RKO (cell line): ENCODE data around the gene PSMC1.

Source experiments
- DNase-seq: peaks from one replicate; pipeline ENCODE4 v3.0.0-alpha.2; 2016; ENCODE audit warnings: low spot score

The PSMC1 gene

DNA sequence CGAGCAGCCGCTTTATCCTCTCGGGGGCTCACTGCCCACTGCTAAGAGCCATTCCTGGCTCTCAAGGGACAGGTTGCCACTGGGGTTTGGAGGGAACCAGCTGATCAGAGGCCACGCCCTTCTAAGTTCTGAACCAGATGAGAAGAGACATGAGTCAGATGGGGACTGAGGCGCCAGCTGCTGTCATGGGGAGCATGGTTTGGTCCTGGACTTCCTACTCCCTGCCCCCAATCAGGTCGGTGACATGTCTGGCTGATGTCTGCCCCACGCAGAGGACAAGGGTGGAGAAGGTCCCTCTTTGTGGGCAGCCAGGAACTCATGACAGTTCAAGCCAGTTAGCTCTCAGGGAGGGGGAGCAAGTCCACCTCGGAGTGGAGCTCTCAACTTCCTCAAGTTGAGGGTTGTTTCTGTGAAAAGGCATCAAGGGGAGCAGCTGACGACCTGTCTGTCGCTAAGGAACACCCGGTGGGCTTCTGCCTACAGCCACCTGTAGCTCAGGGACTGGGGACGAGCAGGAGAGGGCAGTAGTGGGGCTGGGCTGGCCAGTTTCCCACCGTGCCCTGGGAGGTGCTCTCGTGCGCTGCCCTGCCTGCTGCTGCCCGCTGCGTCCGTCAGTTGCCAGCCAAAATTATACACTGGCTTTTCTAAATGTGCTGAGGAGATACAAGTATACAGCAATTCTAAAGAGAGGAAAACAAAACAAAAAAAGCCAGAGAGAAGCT lies 20.5 kb downstream of the PSMC1 start:
- no peak for DNase-seq

DNA sequence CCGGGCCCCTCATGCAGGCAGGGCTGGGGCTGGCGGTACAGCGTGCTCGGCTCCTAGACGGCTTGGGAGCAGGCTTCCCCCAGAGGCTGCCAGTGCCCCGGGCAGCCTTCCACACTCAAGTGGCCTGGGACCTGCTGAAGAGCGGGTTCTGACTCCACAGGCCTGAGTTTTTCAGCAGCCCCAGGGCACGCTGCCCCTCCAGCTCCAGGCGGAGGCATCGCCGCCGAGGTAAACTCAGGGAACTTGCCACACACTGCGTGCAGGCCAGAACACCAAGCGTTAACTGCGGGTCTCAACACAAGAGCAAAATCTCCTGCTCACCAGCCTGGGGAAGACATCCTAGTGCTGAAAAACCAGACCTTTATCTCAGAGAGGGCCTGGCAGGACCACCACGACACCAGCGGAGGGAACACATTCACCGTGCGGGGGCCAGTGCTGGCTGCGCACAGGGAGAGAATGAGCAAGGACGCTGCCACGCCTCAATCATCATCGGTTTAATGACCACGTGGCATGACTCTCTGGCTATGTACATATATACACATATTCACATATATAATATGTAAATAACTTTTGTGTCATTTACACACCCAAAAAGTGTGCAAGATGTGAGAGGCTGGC lies 21.3 kb downstream of the PSMC1 start:
- DNase-seq = no peak

DNA sequence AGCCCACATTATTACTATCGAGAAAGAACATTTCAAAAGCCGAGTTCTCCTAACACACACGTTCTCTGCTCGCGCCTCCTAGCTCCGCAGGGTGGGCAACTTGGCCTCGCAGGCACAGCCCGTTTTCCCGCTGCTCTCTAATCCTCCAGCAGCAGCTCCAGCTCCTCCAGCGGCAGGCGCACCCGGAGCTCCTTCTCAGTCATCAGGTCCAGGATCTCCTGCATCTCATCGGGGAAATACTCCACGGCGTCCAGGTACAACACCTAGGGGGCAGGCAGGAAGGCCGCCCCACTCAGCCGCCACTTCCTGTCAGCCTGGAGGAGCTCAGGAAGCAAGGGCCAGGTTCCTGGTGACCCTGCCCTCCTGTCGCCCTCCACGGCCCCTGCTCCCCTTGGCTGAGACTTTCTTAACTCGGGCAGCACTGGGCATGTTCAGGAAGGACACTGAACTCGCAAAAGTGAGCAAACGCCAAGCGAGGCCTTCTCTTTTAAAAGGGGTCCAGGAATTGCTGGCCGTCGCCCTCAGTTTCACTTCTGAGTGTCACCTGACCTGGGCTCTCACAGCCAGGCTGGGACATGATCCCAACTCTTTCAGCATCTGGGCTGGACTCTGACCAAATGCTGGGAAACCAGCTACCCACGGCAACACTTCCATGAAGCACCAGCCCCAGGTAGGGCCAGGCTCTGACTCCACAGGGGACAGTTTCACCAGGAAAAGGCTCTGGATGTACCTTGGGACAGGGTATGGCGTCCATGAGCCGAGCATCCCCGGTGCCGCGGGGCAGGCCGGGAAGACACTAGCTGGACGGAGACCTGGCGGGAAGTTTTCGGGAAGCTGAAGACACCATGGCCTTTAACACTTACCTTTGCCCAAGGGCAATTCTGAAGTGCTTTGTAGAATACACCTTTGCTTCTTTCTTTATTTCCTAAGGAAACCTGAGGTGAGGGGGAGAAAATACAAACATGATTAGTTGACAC lies 22.1 kb downstream of the PSMC1 start:
- DNase-seq = no peak

DNA sequence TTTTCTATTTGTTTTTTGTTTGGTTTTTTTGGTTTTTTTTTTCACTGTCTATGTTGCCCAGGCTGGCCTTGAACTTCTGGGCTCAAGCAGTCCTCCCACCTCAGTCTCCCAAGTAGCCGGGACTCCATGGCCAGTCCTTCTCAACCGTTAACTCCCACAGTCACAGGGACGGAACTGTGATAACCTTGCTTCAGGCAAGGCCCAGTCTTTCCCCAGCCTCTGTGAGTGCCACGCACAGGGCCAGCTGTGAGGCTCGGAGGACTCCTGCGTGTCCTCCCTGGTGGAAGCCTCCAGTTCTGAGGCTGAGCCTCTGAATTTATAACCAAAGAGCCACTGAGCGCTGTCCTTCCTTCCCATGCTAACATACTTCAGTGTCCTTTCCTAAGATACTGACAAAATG lies 23.7 kb downstream of the PSMC1 start:
- DNase-seq = no peak

DNA sequence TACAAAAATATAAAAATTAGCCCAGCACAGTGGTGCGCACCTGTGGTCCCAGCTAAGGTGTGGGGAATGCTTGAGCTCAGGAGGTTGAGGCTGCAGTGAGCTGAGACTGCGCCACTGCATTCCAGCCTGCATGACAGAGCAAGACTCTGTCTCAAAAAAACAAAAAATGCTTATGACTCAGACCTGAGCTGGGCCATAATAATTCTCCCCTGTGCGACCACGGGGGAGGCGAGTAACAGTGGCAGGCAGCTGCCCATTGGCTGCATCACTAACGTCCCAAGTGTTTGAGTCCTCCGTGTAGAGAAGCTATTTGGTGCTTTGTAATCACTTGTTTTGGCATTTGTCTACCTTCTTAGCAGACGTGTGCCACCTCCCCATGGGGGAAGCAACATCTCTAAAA lies 24.9 kb downstream of the PSMC1 start:
- DNase-seq = peak; percentile 70

DNA sequence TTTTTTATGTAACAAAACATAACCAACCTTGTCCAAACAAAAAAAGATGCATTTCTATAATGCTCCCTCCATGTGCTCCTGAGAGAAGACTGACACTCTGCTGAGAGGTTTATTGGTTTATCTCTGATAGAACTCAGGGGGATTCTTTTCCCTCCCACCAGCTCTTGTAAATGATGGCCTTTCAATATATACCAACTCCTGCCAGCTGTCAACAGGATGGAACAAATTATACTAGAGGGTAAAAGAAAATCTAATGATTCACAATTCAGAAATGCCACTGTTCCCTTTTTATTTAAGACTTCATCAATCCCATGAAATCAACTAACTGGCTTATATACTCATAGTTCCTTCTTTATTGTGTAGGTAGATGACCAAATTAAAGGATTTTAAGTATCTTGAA lies 25.4 kb downstream of the PSMC1 start:
- DNase-seq = no peak

DNA sequence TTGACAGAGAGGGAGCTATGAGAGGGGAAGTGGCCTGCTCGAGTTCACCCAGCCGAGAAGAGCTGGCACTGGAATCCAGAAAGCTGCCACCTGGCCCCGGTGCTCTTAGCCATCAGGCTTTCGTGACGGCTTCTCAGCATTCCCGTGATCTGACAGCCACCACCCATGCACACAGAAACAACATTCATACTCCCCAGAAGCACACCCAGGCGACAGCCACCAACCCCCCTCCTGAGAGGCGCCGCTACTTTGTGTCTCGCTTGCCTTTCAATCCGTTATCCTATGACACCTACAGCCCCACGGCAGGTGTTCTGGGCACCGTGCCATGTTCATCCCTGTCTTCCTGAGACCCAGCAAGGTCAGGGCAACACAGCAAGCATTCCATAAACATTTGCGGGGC lies 31.4 kb downstream of the PSMC1 start:
- no peak for DNase-seq

DNA sequence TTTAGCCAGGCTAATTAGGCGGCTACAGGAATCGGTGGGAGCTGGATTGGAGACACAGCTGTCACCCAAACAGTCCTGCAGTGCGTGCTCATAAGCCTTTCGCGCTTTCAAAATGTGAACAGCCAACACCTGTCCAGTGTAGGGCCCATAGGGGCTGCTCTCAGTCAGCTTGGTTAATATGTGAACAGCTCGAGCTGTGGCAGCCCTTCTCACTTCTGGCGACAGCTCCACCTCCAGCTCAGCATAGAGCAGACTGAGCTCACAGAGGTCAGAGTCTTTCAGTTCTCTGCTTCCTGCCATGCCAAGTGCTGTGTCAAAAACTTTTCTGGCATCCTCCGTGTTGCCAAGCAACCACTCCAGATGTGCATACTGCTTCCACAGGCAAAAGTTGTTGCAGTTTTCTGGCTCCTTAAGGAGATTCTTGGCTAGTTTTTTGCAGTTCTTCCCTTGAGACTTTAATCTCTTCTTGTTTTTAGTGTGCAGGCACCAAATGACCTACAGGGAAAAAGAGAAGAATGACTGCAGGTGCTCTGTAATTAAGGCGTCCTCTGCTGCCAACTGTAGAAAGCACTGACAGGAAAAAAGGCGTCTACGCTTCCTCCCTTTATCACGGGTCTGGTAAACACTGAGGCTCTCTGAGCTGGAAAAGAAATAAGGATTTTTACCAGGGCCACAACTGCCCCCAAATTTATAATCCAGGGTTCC lies 32.5 kb downstream of the PSMC1 start:
- DNase-seq = no peak

DNA sequence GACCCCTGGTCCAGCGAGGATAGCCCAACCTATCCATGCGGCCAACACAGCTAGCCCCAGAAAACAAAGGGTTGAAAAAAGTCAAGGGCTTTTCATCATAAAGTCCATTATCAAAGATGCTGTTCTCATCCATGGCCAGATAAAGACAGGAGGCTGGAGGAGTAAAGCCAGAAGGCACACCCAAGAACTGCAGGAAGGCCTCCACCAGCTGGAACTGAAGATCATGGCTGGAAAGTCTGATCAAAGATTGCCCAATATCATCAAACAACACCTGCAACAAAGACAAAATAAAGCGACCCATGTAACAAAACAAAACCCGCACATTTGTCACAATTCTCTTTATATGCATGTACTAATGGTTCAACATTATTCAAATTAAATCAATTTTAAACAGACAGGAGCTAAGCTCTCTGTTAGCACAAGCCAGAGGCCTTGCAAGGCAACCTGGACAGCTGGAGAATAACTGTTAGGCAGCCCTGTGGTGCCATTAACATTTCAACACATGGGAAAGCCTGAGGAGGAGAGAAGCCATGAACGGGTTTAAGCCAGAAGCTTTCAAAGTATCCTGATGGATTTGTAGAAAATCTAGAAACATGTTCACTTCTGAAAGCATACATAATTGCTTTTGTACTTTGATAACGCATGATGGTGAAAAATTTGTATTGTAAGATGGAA lies 34.1 kb downstream of the PSMC1 start:
- no peak for DNase-seq

DNA sequence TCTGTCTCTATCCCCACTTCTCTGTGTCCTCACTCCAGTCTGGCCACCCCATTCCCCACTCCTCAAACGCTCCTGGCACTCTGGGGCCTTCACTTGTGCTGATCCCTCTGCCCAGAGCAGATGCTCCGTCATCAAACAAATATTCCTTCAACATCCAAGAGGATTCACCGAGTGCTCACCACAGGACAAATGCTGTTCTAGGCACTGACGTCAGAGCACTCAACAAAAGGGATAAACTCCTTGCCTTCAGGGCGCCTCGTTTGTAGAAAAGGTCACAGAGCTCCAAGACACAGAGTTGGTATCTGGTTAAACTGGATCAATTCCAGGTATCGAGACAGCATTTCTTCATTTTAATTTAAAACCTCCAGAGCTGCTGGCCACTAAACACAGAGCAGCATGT lies 35.3 kb downstream of the PSMC1 start:
- DNase-seq = no peak

DNA sequence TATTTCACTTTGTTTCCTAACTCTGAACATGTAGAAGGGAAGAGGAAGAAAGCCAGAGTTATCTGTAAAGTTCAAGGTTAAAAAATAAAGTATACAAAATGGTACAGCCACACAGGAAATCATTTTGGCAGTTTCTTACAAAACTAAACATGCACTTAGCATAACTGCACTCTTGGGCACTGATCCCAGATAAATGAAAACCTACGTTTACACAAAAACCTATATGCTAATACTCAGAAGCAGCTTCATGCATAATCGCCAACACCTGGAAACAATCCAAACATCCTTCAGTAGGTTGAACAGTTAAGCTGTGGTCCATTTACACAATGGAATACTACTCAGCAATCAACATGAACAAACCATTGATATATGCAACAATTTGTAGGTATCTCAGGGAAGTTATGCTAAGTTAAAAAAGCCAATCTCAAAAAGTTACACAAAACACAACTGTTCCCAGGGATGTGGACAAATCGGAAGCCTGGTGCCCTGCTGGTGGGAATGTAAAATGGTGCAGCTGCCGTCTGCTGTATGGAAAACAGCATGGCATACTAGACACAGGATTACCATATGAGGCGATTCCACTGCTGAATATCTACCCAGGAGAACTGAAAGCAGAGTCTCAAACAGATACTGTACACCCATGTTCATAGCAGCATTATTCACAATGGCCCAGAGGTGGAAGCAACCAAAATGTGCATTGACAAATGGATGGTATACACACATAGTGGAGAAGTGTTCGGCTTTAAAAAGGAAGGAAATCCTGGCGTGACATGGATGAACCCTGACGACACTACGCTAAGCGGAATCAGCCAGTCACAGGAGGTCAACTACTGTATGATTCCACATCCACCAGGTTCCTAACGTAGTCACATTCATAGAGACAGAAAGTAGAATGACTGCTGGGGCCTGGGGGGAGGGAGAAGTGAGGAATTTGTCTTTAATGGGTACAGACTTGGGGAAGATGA lies 37.7 kb downstream of the PSMC1 start:
- no peak for DNase-seq

DNA sequence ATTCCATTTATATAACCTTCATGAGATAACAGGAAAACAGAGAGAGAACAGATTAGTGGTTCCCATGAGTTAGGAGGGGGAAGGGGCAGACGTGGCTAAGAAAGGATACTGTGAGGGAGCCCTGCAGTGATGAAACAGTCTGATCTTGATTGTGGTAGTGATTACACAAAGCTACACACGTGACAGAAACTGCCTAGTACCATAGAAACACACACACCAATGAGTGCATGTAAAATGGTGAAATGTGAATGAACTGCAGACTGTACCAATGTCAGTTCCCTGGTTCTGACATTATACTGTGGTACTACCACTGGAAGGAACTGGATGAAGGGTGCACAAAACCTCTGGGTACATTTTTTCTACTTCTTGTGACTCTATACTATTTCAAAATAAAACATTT lies 38.5 kb downstream of the PSMC1 start:
- DNase-seq = no peak

DNA sequence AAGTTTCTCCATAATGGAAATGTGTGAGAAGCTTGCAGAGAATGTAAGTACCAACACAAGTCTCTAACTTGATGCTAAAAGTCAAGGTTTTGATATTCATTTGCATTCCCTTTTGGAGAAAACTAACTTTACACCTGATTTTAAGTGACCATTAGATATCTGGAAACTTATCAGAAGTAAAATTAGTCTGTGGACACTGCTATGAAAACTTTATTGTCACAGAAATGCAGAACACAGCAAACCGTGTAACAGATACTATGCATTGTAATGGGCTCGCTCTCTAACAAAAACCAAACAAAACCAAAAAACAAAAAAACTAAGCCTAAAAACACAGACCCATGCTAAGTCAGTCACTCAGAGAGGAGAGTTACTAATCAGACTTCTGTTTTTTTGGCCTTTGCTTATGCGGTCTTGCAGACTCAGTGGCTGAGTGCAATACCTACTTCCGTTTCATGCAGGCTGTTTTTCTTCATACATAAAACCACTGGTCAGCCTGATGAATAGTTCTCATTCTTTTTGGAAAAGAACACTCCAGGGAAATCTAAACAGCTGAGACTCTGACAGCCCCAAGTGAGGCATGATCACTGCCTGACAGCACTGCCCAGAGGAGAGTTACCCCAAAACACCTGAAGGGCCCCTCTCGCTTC lies 39.6 kb downstream of the PSMC1 start:
- no peak for DNase-seq

DNA sequence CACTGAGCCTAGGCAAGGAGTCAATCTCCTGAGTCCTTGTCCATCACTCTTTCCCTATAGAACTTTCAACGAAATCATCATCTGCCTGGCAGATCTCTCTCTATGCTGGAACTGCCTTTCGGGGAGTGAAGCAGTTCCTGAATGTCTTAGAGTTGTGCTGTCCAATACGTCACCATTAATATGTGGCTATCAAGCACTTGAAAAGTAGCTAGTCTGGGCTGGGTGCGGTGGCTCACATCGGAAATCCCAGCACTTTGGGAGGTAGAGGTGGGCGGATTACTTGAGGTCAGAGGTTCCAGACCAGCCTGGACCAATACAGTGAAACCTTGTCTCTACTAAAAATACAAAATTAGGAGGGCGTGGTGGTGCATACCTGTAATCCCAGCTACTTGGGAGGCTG lies 40.3 kb downstream of the PSMC1 start:
- no peak for DNase-seq

DNA sequence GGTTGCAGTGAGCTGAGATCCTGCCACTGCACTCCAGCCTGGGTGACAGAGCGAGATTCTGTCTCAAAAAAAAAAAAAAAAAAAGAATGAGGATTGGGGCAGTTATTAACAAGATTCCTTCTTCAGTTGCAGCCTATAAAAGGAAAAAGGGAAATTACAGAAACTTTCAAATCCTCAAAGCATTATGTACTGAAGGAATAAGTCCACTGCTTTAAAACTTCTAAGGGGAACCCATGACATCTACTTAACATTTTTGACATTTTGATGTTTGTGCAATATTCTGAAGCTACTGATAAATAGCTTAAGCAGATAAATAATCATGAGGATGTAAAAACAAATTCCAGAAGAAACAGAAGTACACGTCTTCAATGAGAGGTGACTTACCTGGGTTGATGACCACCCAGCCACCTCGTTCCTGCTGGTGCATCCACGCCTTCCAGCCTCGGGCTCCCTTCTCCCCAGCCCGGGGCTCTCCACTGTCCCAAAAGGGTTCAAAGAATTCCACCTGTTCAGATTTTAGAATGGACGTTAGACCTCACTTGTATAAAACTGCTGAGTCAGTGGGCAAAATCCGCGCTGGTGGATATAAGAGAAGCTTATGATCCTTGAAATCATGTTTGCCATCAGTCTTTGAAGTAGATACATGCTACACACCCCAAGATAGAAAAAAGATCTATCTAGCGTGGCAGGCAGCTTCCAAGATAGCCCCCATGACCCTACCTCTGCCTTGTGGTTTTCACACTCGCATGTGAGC lies 41.7 kb downstream of the PSMC1 start:
- DNase-seq = no peak

DNA sequence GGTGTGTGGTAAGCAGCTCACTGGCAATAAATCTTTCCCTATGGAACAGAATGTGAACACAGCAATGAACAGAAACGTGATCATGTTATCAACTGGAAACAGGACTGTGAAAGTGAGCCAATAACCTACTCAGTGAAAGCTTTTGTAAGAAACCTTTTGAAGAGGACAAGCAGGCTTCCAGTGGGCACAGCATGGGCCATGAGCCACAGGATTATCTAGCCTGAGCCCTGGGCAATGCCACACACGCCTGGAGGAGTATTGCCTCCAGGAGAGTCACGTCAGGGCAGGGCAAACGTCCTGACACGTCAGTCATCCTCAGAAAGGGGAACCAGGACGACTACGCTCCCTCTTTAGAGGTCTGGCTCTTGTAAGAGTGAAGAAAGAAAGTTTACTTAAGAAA lies 43.1 kb downstream of the PSMC1 start:
- DNase-seq = no peak

DNA sequence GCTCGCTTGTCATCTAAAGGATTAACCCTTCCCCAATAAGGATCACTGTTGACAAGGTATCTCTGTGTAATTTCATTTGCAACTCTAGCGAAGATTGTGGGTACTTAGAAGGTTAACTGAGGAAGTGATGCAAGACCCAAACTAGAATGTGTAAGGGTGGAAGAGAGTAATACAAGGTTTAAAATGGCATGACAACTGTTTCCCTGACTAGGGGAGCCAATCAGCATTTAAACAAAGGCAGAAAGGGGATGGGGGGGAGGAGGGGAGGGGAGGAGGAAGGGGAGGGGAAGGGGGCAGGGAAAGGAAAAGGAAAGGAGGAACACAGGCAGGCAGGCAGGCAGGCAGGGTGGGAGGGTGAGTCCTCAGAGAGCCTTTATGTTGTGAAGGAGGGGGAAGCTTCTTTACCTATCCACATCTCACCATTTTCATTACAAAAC lies 44.3 kb downstream of the PSMC1 start:
- peak; percentile 15 for DNase-seq

DNA sequence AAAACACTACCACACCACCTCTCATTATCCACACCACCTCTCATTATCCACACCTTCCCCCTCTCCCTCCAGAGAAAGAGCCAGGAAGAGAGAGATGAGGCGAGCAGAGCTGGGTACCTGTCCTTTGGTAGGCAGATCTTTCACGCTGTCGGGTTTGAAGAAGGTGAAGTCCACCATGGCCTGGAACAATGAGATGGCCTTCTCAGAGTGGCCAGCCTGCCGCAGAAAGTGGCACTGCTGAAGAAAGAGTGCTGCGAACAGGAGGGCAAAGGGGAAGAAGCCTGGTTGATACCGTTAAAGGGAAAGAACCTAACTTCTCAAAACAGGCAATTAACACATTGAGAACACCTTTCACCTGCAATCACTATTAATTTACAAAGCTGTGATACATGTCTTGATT lies 44.8 kb downstream of the PSMC1 start:
- DNase-seq = no peak

DNA sequence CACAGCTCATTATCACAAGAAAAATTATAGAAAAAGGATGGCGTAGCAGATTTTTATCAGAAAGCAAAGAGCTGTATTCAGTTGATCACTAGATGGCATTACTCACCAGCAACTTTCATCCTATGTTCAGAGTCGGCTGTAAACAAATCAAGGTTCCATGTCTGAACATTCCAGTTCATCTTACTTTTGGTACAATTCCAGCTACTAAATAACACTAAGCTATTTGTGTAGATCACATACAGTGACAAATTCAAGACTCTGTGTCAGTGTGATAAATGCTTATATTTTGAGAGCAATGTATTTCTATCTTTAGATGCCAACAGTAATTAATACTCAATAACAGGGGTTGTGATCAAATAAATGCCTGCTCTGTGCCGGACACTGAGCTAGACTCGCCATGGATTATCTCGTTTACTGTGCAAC lies 45.3 kb downstream of the PSMC1 start:
- peak; percentile 58 for DNase-seq
